Activated CD4-positive, alpha-beta T cell treated with anti-CD3 and anti-CD28 coated beads for 48 hours (primary cell): ENCODE results near the gene GATB.
A peak's percentile ranks its signal among the peaks of the same experiment; 100 is the strongest.
"Not testable (repeated sequence)": the region's sequence is repeated elsewhere in the genome, so short reads cannot be mapped to it uniquely, and the experiment has no call there.

Source experiments
- DNase-seq: peaks from one replicate; pipeline ENCODE4 v3.0.0-alpha.2; 2020

GATB gene

GRCh38 chr4:151784706-151785105, 23.9 kb upstream of the GATB start:
- DNase-seq, result no peak

- no peak for DNase-seq
Measured at GRCh38 chr4:151783867-151784266, 23.1 kb upstream of the GATB start.

DNA sequence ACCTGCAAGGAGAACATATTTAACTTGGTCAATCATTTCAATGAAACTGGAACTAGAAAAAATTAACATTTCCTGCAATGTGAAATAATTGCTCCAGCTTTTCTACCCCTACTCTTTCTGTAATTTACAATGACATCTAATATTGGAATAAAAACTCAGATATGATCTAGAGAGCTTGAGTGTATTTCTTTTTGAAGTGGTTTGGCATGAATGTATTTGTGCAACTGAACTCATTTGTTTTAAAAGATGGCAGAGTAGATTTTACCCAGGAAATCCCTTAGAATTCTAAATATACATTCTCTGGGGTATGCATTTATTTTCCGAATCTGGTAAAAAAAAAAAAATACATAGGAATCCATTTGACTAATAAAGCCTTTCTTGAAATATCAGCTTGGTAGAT, 21.5 kb upstream of the GATB start:
- no peak for DNase-seq

GRCh38 chr4:151781026-151781425, 20.2 kb upstream of the GATB start:
- no peak for DNase-seq

GRCh38 chr4:151777471-151777870, 16.7 kb upstream of the GATB start:
- DNase-seq, result no peak

GRCh38 chr4:151774324-151774723, 13.5 kb upstream of the GATB start:
- no peak for DNase-seq

- DNase-seq, result no peak
Measured at GRCh38 chr4:151772274-151772673, 11.5 kb upstream of the GATB start.

DNA sequence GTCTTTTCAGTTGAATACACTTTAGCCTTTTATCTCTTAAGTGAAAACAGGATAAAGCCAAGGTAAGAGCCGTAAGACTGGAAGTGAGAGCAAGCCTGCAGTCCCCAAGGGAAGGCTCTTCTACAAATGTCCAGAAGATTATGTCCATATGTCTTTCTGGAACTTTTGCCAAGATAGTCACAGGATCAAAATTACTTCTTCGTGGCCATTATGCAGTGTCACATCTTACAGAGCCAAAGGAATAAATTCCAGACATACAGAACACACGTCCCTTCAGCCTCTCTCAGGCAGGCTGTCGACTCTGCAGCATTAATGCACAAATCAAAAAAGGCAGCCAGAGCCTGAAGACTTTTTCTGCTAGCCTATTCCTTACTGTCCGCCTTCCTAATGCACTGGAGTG, 10.9 kb upstream of the GATB start:
- no peak for DNase-seq

DNA sequence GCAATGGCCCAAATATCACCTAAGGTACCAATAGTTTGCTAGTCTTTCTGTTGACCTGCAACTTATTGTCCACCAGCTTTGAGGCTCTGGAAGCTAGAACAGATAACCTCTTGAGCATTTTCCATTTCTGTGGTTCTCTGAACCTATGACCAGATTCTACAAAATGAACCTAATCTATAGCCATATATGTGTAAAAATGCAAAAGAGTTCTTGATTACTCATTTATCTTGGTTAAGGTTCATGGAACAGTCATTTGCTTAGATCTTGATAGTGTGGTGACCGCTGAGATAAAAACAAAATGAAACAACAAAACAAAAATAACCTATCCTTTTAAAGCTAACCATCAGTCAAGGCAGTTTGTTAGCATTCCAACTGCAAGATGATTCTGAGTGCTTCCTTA, 9.3 kb upstream of the GATB start:
- no peak for DNase-seq

DNA sequence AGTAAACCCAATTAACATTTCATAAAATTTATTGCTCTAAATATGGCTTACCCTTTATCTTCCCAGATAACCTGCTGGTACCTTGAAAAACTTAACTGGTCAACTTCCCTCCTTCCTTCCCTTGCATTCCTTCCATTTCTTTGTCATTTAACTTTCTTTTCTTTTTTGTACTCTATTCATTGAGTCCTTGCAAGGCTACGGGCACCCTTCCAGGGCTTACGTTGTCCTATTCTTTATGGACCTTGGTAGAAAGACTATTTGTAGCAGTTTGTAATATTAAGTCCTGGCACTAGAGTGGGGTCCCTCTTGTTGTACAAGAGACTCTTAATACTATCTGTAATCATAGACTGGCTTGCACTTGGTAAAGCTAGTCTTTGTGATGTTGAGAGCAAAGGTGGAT, 8.0 kb upstream of the GATB start:
- no peak for DNase-seq

DNA sequence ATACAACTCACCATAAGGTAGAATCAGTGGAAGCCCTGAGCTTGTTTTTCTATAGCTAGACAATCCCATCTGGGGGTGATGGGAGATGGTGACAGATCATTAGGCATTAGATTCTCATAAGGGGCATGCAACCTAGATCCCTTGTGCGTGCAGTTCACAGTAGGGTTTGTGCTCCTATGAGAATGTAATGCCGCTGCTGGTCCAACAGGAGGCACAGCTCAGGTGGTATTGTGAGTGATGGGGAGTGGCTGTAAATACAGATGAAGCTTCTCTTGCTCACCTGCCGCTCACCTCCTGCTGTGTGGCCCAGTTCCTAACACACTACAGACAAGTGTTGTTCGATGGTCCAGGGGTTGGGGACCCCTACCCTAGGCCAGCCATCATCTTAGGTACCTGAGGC, 5.9 kb upstream of the GATB start:
- DNase-seq, result no peak

DNA sequence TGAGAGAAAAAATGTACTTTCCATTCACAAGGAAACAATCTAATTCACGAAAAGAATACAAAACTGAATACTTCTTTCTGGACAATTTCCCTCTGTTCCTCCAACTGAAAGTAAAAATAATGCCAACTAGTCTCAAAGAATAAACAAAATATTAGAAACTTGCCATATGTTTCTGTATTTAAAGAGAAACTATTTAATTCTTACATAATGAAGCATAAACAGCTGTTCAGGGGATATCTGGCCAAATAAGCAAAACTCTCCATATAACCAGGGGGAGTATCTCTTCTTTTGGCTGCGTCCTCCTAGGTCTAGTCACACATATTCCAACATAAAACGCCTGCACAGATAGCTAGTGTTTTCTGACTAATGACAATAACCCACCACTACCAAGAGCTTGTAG, 805 bp downstream of the GATB start:
- DNase-seq, result no peak

DNA sequence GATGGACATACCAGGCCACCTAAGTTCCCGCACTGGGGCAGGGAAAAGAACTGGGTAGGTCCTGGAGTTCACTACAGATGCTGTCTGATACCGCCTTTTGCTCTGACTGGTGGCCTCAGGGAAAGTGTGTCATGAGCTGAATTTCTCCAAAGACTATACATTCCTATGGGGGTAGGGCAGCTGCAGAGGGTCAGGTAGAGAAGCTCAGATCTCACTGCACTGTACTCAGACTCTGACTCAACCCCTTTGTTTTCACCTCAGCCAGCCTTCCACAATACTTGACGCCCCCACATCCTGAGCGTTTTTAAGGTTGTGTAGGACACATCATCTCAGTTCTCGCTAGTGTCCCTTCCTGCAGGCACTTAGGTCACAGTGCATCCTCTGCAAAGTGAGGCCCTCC, 7.8 kb downstream of the GATB start:
- peak; percentile 43 for DNase-seq

- DNase-seq, result no peak
Measured at GRCh38 chr4:151750156-151750555, 10.7 kb downstream of the GATB start.

DNA sequence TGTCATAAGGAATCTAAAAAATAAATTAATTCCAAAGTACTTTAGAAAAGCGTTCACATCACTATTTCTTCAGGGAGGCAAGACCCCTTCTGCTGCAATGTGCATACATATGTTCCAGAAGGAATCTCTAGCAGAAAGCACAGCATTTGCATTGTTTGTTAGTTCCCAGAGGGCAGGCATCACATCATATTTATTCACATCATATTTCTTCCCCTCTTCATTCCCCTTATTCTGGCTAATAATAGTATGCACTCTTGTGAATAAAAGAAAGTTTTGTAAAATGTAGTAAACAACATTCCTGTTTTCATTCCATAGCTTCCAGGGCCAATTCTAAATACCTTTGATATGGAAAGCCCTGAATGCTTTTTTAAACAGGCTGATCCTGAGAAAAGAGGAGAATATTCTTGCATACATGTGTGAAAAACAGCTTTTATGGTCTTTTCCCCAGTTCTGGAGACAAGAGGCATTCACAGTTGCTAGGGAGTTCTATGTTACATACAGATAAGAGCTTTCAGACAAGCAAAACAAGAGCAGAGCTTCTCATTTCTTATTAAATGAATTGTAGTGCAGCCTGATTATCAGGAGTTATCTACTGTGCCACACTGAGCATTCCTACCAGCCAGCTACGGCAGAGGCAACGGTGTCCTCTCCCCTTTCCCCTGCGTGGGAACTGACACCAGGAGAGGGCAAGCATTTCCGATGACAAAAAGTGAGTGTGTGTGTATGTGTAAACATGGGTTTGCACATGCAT, 15.2 kb downstream of the GATB start:
- DNase-seq, result no peak

- no peak for DNase-seq
Measured at GRCh38 chr4:151744614-151745013, 16.2 kb downstream of the GATB start.

GRCh38 chr4:151743894-151744293, 16.9 kb downstream of the GATB start:
- DNase-seq, result no peak

DNA sequence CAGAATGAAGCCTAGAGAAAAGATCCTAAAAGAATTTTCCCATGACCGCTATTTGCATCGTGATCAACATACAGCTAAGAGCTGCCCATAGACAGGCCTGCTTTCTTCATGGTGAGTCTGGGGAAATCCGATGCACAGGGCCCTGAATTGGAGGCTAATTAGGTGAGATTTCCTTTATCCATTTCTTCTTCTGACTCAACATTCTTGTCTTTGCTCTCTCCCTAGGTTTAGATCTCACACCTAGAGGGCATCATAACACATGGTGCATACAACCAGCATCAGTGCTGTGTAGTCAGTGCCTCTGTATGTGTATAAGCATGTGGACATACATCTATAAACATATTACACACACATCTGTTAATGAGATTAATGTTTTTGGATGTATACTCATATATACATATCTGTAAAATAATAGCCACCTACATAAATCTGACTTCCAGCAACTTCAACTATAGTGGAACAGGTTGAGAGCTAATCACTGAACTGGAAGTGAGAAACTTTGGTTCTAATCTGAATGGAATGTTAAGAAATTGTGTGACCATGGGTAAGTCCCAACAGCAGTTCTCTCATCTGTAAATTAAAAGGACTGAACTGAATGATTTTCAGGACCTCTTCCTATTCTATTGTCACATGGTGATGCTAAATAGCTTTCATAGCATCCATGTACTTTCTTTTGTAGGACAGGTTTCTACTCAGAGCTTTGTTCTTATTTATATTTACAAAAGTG, 17.5 kb downstream of the GATB start:
- DNase-seq, result no peak

DNA sequence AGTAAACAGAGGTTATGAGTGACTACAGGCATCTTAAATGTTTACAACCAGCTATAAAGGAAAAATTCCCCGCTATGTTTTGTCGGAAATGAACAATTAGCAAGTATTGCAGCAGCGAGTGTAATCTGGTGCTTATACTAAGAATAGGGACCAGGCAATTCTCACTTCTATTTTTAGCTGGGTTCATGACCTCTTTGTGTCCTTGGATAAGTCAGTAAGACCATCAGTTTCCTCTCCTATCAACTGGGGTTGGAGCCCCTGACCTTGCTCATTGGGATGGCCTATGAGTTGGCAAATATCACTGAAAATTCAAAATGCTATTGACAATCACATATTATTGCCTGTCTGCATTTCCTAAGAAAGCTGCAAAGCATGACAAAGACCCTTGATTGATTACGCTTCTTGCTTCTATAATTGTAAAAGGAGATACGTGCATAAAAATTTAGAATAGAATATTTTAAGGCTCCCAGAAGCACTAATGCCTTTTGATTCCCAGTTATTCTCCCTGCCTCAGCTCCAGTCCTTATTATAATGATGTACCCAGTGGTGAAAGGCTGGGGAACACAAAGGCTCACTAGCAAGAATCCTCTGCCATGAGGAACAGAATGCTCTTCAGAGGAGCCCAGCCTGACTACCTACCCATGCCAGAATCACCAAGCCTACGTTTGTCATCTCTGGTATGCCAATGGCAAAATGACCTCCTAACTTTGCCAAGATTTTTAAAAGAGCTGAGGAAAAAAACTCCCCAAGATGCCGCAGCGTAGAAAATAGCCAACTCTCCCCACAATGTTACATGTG, 21.9 kb downstream of the GATB start:
- DNase-seq, result no peak

DNA sequence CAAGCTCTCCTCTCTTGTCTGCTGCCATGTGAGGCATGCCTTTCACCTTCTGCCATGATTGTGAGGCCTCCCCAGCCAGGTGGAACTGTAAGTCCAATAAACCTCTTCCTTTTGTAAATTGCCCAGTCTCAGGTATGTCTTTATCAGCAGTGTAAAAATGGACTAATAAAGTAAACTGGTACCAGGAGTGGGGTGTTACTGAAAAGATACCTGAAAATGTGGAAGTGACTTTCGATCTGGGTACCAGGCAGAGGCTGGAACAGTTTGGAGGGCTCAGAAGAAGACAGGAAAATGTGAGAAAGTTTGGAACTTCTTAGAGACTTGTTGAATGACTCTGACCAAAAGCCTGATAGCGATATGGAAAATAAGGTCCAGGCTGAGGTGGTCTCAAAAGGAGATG, 24.0 kb downstream of the GATB start:
- not testable (repeated sequence) for DNase-seq

DNA sequence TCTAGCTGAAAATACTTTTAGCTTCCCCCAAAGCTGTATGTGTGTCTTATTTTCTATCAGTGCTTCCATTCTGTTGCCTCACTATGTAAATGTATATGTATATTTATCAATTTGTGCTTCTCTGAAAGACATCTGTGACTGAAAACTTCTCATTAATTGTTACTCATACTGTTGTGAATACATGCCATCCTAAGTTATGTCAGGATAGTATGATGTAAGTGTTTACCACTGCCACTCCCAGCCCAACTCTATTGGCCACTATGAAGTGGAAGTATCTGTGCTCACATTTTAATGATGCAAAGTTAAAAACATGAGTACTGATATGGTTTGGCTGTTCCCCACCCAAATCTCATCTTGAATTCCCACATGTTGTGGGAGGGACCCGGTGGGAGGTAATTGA, 24.4 kb downstream of the GATB start:
- no peak for DNase-seq

GRCh38 chr4:151731670-151732069, 29.1 kb downstream of the GATB start:
- DNase-seq, result not testable (repeated sequence)

DNA sequence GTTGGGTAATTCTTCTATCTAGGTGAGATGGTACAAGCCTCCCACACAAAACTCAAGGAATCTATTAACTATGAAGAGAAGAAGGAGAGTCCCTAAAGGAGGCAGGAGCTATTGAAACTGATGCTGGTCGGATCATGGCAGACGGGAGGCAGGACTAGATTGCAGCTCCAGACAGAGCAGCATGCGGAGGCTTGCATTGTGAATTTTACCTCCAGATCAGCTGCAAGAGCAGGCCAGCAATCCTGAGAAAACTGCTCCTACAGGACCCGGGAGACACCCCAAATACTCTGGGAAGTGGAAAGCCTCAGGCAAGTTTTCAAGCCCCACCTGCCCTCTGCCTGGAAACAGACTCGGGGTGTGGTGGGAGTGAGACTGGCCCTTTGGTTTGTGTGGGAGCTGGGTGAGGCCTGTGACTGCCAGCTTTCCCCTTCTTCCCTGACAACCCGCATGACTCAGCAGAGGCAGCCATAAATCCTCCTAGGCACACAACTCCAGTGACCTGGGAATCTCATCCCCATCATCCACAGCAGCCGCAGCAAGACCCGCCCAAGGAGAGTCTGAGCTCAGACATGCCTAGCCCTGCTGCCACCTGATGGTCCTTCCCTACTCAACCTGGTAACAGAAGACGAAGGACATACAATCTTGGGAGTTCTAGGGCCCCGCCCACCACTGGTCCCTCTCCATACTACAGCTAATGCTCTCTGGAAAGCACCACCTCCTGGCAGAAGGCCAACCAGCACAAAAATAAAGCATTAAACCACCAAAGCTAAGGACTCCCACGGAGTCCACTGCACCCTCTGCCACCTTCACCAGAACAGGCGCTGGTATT, 30.9 kb downstream of the GATB start:
- no peak for DNase-seq
